Activated CD8-positive, alpha-beta memory T cell treated with anti-CD3 and anti-CD28 coated beads, Interleukin-2, amount 50 U/mL, for 24 hours (primary cell): Measurements from ENCODE around the gene CANT1.
"Not testable (repeated sequence)": the region's sequence is repeated elsewhere in the genome, so short reads cannot be mapped to it uniquely, and the experiment has no call there.

Experiments used
- DNase-seq: peaks from one replicate; pipeline ENCODE4 v3.0.0-alpha.2; 2020; ENCODE audit errors: extremely low read depth

CANT1 gene

DNA sequence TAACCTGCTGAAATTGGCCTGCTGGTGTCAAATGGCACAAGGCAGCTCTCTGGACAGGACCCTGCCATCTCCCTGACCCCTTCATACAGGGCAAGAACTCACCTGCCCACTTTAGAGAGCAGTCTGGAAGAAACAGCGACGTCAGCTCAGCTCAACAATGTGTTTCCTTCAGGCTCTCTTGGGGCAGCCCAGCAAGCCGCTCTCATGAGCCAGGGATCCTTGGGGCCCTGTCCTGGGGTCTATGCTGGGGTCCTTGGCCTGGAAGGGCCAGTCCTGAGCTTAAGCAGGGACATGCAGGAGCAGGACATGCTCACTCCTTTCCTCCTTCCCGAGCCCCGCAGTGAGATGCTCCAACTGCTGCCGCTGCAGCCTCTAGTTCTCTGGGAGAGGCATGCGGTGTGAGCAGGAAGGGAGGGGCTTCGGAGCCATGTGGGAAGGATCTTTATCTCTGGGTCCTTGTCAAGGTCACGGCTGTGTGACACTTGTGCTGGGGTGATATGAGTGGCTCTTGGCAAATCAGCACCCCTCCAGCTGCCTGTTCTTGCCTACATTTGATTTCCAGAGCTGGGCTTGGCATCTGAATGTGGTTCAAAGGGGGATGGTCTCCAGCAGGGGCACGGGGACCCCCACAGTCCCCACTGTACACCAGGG lies 17.8 kb upstream of the CANT1 start:
- no peak for DNase-seq

DNA sequence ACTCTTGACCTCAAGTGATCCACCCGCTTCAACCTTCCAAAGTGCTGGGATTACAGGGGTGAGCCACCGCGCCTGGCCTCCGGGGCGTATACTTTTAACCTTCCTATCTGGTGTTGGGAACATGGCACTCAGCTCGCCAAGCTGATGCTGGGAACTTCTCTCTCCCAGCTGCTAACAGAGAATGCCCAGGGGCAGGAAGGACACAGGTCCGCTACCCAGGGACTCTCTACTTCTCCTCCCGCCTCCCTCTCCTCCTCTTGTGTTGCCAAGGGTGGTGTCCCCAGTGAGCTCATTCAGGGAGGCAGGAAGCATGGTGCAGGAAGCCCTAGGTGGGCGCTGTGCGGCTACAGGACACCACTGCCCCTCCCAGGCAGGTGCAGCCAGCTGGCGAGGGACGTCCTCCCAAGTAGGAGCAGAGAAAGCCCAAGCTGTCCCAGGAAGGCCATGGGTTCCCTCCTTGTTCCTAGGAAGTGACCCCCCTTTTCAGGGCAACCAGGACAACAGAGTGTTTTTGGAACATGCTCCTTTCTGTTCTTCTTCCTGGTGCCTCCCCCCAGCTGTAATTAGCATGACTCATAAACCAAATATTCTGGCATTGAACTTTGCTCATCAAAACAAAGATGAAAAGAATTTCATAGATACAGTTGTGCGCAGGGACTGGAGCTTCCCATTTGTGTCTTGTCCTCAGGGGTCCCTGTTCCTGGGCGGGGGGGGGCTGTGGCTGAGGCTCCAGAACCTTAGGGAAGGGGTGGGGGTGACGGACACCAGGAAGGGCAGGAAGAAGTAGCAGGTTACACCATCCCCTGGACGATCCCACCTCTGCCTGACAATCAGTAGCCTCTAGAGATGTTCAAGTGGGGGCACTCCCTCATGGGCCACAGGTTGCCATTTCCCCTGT lies 17.1 kb upstream of the CANT1 start:
- DNase-seq = no peak

DNA sequence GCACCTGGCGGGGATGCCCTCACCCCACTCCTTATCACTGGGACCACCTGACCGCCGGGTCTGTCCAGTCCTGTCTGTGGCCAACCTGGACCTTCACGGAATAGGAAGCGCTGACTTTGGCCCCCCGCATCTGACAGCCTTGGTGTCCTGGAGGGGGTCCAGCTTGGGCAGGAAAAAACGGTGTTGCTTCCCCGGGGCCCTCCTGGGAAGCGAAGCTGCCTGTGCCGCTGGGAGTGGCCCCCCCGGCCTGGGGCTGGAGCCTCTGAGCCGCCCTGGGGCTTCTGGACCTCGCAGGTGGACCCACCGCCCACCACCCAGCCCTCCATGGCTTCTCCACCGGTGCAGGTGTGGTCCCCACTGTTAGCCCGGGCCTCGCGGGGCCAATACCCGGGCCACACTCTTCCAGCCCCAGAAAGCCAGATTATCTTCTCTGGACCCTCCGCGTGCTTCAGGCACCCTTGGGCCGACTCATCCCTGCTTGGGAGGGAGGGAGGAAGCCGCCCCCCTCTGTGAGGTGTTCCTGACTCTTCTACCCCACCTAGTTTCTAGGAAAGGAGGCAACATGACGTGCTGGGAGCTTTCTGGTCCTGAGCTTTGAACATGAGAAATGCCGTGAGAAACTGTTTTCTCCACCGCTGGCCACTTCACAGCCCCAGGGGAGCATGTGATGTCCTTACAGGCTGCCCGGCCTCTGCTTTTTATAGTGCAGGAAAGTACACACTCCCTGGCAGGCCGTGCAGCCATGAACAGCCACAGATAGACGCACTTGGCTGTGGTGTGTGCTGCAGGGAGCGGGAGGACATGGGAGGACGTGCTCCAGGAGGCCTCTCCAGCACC lies 15.6 kb upstream of the CANT1 start:
- no peak for DNase-seq

DNA sequence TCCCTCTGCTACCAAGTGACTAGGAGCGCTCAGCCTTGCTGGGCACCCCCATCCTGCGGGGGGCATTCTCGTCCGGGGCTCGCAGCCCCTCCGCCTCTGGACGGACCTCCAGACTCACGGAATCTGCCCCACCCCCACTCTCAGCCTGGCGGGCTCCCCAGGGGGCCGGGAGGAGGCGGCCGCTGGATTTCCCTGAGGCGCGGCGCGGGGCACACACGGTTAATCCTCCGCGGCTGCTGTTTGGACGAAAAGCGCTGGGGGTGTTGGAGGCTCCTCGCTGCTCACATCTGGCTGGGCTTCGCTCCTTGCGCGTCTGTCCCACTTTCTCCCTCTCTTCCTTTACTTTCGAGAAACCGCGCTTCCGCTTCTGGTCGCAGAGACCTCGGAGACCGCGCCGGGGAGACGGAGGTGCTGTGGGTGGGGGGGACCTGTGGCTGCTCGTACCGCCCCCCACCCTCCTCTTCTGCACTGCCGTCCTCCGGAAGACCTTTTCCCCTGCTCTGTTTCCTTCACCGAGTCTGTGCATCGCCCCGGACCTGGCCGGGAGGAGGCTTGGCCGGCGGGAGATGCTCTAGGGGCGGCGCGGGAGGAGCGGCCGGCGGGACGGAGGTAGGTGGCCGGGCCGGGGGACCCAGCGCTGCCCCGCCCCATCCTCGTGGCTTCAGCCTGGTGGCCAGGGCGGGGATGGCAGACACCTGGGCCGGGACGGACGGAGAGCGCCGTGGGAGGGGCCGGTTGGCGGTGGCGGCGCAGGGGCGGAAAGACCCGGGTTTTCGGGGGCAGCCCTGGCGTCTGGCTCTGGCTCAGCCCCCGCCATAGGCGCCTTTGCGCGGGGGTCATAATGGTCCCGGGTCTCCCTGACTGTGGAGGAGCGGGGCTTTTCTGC lies 14.6 kb upstream of the CANT1 start, which contains the start of gene C1QTNF1:
Gene C1QTNF1 (plus strand): TSS at position 284 of the 886 bp plus-strand sequence. CDS start 19,800 bp downstream, outside the sequence.
- DNase-seq = no peak

DNA sequence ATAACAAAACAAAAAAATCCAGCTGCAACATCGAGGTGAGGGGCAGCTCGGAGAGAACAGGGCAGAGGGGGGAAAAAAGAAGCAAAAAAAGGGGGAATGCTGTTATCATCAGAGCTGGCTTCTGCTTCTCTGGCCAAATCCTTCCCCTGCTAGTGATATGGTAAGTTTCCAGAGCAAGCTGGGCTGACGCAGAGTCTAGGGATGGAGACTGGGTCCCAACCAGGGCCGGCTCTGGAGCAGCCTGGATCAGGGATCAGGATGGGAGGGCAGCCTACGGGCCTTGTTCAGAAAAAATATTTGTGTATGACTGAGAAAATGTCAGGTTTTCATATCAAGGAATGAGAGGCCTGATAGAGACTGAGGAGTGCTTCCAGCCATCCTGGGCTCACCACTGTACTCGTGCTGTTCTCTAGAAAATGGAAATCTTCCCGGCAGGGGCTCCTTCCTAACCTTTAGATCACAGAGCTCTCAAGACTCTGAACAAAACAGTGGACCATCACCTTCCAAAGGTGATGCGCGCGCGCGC lies 13.7 kb upstream of the CANT1 start:
- DNase-seq = no peak

DNA sequence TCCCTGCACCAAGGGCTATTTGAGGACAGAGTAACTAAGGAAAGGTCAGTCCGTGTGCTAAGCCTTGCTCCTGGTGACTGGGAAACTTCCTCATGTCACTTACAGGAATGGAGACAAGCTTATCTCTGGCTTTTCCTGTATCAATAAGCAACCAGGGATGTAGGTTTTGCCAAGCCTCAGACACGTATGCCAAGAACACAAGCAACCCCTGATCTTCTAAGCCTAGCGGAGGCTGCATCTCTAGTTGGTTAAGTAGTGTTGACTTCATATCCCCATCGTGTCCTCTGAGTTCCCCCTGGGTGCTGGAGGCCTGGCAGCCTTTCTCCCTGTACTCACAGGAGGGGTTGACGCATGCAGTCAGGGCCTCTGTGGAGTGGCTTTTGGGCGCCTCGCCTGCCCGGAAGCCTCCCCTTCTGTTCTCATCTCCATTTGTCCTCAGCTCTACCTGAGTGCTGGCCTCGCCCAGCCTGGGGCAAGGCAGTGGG lies 13.0 kb upstream of the CANT1 start:
- DNase-seq = no peak

DNA sequence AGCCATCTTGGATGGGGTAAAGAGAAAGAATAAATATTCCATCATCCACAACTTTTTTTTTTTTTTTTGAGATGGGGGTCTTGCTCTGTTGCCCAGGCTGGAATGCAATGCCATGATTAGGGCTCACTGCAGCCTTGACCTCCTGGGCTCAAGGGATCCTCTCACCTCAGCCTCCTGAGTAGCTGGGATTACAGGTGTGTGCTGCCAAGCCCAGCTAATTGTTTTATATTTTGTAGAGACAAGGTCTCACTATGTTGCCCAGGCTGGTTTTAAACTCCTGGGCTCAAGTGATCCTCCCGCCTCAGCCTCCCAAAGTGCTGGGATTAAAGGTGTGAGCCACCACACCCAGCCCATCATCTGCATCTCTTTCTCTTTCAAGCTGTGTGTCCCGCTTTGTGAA lies 12.4 kb upstream of the CANT1 start:
- not testable (repeated sequence) for DNase-seq

DNA sequence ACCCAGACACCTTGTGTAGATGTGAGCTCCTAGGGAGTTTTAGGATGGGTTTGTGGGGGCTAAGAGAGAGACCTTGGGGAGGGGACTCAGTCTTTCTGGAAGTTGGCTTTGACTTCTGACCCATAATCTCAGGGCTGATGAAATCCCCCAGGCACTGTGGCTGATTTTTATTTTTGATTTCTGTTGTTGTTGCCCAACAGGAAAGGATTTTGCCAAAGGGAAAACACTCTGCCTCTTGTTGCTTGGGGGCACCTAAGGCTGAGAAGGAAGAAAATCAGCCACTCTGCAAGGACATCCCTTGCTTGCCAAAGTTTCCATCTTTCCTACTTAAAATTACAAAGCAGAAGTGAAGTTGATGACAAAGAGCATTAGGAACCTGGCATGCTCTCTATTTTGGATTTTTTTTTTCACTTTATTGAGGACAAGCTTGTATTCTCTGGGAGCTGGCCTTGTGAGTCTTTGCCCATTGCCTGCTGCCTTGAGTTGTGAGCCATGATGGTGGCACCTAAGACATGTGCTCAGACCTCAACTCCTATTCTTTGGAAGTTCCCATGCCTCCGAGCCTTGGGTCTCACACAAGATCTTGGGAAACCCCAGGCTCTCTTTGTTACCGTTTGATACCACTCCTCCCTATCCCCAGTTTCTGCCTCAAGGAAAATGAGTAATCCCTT lies 11.2 kb upstream of the CANT1 start:
- DNase-seq = no peak

DNA sequence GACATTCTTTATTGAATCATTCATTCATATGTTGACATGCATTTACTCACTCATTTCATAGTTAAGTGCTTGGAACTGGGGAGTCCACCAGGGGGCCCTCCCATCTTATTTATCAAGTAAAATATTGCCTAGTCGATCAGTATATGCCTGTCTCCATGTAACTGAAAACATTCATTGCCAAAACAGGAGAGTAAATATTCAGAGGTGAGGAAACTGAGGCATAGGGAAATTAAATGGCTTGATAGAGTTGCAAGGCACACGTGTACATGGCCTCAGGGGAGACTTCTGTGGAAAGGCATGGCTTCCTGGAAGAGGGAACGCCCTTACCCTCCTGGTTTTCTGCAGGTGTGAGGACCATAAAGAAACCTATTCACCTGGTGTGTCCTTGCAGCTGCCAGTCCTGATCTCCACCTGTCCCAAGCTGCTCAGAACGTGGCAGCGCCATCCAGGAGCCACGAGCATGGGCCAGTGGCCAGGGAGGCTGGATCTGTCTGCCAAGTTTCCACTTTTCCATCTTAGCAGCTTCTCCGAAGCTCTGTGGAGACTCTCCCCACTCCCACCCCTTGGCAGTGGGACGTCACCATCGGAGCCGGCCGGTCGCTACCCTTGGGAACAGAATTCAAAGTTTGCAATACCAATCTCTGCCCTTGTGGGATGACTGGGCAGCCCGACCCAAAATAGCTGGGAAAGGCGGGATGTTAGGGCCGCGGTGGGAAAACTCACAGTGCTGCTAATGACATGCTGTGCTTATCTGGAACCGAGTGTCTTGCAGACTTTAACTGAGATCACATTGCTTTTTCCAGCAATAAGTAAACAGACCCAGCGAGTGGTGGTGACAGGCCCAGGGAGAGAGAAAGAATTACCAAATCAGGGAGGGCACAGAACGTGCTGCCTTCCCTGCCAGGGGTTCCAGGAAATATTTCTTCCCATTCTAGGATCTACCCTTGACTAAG lies 10.3 kb upstream of the CANT1 start:
- DNase-seq = no peak

DNA sequence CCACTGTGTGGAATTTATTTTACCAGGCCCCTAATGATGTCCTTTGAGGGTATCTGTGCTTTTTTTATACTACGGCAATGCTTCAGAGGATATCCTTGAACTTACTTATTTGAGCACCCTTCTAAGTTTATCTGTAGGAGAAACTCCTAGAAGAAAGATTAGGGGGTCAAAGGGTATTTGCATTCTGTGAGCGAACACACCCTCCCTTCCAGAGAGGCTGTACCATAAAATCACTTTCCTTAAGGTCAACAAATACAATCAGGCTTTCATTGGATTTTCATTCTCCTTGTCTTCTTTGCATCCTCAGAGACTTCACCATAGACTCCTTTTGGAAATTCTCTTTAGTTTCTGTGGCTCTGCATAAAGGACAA lies 9.7 kb upstream of the CANT1 start:
- DNase-seq = no peak

DNA sequence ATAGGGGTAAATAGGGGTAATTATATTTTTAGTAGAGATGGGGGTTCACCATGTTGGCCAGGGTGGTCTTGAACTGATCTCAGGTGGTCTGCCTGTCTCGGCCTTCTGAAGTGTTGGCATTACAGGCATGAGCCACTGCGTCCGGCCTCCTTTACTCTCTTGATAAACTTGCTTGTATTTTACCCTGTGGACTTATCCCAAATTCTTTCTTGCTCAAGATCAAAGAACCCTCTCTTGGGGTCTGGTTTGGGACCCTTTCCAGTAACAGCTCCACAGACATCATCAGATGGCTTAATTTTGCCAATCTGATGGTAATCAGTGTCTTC lies 8.8 kb upstream of the CANT1 start:
- no peak for DNase-seq

DNA sequence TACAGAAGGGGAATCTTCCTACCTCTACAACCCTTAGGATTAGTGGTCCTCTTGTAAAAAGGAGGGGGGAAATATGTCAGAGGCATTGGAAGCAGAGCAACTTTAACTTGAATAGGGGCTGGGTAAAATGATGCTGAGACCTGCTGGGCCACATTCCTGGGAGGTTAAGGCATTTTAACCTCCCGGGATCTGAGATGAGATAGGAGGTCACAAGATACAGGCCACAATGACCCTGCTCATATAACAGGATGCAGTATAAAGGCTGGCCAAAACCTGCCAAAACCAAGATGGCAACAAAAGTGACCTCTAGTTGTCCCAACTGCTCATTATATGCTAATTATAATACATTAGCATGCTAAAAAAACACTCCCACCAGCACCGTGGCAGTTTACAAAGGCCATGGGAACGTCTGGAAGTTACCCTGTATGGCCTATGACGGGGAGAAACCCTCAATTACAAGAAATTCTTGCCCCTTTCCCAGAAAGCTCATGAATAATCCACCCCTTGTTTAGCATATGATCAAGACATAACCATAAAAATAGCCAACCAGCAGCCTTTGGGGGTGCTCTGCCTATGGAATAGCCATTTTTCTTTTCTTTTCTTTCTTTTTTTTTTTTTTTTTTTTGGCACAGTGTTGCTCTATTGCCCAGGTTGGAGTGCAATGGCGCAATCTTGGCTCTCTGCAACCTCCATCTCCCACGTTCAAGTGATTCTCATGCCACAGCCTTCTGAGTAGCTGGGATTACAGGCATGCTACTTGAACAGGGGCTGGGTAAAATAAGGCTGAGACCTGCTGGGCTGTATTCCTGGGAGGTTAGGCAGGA lies 8.2 kb upstream of the CANT1 start:
- DNase-seq = no peak

DNA sequence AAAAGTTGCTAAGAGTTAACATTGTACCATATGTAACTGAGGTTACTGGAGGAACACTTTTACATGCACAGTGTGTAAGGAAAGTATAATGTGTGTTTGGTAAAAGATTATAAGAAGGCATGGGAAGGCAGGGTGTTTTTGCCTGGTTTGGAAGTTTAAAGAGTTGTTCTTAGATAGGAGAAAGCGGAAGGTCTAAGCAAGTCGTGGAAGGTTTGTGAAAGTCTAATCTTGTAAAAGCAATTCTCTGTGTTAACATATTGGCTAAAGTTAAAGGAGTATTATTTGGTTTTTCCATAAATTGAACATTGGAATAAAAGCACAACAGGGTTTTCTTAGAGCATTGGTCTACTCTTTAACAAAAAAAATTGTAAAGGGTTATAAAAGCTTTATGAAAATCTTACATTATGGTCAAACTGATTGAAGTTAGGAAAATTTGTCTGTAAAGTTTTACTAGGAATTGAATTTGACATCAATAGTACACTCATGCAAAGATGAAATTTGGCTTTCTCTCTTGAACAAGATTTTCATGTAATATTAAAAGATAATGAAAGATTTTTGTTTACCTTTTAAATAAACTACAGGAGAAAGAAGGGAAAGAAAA lies 4.7 kb upstream of the CANT1 start:
- DNase-seq = no peak

DNA sequence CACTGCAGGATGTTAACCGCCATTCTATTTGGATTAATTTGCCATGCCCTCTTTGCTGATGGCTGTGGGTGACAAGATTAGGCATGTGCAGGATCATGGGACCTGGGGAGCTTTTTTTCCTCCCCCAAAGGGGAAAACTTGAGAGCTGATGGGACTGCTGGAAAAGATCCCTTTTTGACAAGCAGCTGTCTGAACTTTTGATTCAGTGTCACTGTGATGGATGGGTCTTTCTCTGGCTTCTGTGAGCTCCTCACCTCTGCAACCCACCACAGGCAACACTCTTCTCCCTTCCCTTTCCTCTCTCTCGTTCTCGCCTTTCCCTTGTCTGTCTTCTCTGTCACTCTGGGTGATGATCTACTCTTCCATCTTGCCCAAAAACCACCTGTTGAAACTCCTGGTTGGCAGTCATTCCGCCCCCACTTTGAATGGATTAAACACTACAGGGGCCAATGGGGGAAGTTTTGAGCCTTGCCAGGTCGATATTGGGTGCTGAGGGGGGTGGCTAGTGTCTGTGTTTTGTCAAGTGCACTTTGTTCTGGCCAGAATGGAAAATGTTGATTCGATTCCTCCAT lies 3.1 kb upstream of the CANT1 start:
- DNase-seq = no peak

DNA sequence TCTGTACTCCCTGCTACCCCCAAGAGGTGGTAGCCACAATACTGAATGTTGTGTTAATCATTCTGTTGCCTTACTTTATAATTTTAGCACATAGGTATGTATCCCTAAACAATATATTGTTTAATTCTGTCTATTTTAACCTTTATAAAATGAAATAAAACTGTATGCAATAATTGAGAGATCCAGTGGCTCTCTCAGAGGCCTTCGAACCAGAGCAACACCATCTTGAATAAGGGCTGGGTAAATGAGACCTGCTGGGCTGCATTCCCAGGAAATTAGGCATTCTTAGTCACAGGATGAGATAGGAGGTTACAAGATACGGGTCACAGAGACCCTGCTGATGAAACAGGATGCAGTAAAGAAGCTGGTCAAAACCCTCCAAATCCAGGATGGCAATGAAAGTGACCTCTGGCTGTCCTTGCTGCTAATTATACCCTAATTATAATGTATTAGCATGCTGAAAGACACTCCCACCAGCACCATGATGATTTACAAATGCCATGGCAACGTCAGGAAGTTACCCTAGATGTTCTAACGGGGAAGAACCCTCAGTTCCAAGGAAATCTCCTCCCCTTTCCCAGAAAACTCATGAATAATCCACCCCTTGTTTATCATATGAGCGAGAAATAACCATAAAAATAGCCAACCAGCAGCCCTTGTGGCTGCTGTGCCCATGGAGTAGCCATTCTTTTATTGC lies 2.0 kb upstream of the CANT1 start:
- DNase-seq = no peak

DNA sequence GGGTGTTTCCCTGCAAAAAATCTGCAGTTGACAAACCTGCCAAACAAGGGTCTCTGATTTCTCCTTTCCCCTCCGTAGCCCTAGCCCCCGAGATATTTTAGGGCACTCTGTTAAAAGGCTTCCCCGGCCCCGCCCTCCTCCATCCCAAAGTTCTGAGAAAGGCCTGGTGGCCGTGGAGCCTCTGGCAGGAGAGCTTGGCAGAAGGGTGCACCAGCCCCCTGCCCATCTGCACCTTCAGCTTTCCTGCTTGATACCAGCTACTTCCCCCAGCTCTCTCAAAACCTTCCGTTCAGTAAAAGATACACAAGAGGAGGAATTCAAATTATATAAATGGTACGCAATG lies 711 bp upstream of the CANT1 start:
- no peak for DNase-seq
